A549 (cell line): ENCODE data around the gene TTC7B. TPM values are rescaled to one million over a fixed set of nuclear protein-coding genes. Genes with fewer than 3 reads are reported as not detected.

Source experiments
- ATAC-seq, 2 experiments: fragments of 200-7000 bp in 1 of 2; fragments of >200 bp in 1 of 2; cut with Nextera tagmentation in 1 of 2; cut with Tn5 transposase in 1 of 2; 3 replicates each; pipeline versions ENCODE4 v1.8.0 to v1.9.1; 2018 to 2020; ENCODE audit warnings: mild to moderate bottlenecking in 1 of 2, moderate library complexity in 1 of 2
- CTCF ChIA-PET: fragments of 300-600 bp; sonication (Branson Sonifier 250); formaldehyde crosslinking; extraction: SDS; loops from one replicate; lab custom pipeline; 2021; ENCODE audit warnings: antibody characterized with exemption, inconsistent platforms; lab: Yijun Ruan, JAX
- POLR2A ChIA-PET: fragments of 350-600 bp; formaldehyde crosslinking; extraction: SDS; loops from one replicate; lab custom pipeline; 2021; ENCODE audit warnings: antibody characterized with exemption, inconsistent platforms; lab: Yijun Ruan, JAX
- DNase-seq, 2 experiments: peaks; one replicate each; pipeline versions ENCODE4 v3.0.0 to v3.0.0-alpha.2; 2011 to 2016; ENCODE audit warnings: low read depth in 1 of 2, low spot score in 1 of 2
- FAIRE-seq: peaks from 2 replicates; lab custom pipeline; 2011; peaks lifted over from hg19 to GRCh38; lab: Jason Lieb, UNC
- H3K27ac ChIP-seq, 2 experiments: fragments of >200 bp; sonication (Bioruptor Twin); formaldehyde crosslinking; 3 replicates each; pipeline ENCODE4 v1.5.1; 2016 to 2017
- H3K4me1 ChIP-seq: fragments of >200 bp; sonication (Bioruptor Twin); formaldehyde crosslinking; 3 replicates; pipeline ENCODE4 v1.6.1; 2016
- H3K4me2 ChIP-seq: fragments of >200 bp; sonication (Bioruptor Twin); formaldehyde crosslinking; 3 replicates; pipeline ENCODE4 v1.6.1; 2016
- H3K4me3 ChIP-seq: fragments of >200 bp; sonication (Bioruptor Twin); formaldehyde crosslinking; 3 replicates; pipeline ENCODE4 v1.5.1; 2016
- H3K9me3 ChIP-seq: fragments of >200 bp; sonication (Bioruptor Twin); formaldehyde crosslinking; 3 replicates; pipeline ENCODE4 v1.6.1; 2016
- CBX2 ChIP-seq: fragments of 200-600 bp; sonication (generic); IDR thresholded peaks from 2 replicates; pipeline ENCODE4 v1.6.1; 2016; ENCODE audit warnings: low read depth, mild to moderate bottlenecking, borderline replicate concordance
- CBX8 ChIP-seq: fragments of 200-600 bp; sonication (generic); IDR thresholded peaks from 2 replicates; pipeline ENCODE4 v1.6.1; 2016
- CHD4 ChIP-seq: fragments of 200-600 bp; sonication (generic); IDR thresholded peaks from 2 replicates; pipeline ENCODE4 v1.6.1; 2016; ENCODE audit warnings: antibody characterized with exemption, mild to moderate bottlenecking, borderline replicate concordance
- ELK1 ChIP-seq: fragments of 150-350 bp; IDR thresholded peaks from 2 replicates; pipeline ENCODE4 v1.6.1; 2014; ENCODE audit warnings: low read depth, mild to moderate bottlenecking, low read length
- FOSL2 ChIP-seq, 2 experiments: fragments of 450-650 bp in 1 of 2; fragments of >200 bp in 1 of 2; sonication (Bioruptor Twin) in 1 of 2; formaldehyde crosslinking; IDR thresholded peaks; 2 replicates each; pipeline versions ENCODE4 v1.5.0 to v1.6.1; 2016 to 2020; ENCODE audit warnings: mild to moderate bottlenecking in 1 of 2, moderate library complexity in 1 of 2
- FOXS1 ChIP-seq: fragments of 250-450 bp; sonication (Bioruptor Pico); IDR thresholded peaks from 2 replicates; pipeline ENCODE4 v1.5.0; 2020; ENCODE audit warnings: mild to moderate bottlenecking, moderate library complexity
- GATA3 ChIP-seq: IDR thresholded peaks from 2 replicates; pipeline ENCODE4 v1.6.1; 2012; ENCODE audit warnings: borderline replicate concordance
- HMGXB4 ChIP-seq: fragments of 250-450 bp; sonication (Bioruptor Pico); IDR thresholded peaks from 2 replicates; pipeline ENCODE4 v1.5.0; 2021; ENCODE audit warnings: mild to moderate bottlenecking, moderate library complexity, borderline replicate concordance
- JUNB ChIP-seq: fragments of >200 bp; sonication (Bioruptor Twin); formaldehyde crosslinking; IDR thresholded peaks from 2 replicates; pipeline ENCODE4 v1.6.1; 2016
- KDM1A ChIP-seq: fragments of 200-600 bp; sonication (generic); IDR thresholded peaks from 2 replicates; pipeline ENCODE4 v1.6.1; 2016; ENCODE audit warnings: low read depth, mild to moderate bottlenecking
- RAD21 ChIP-seq, 2 experiments: fragments of >200 bp in 1 of 2; sonication (Bioruptor Twin) in 1 of 2; formaldehyde crosslinking in 1 of 2; IDR thresholded peaks in 1 of 2; conservative IDR thresholded peaks in 1 of 2; 2 replicates in 1 of 2; 3 replicates in 1 of 2; pipeline ENCODE4 v1.6.1; 2012 to 2018; ENCODE audit warnings: inconsistent platforms in 1 of 2
- RARB ChIP-seq: fragments of 250-450 bp; sonication (Bioruptor Pico); IDR thresholded peaks from 2 replicates; pipeline ENCODE4 v1.8.0; 2021; ENCODE audit warnings: mild to moderate bottlenecking, moderate library complexity
- REST ChIP-seq: fragments of 200-600 bp; sonication (generic); IDR thresholded peaks from 2 replicates; pipeline ENCODE4 v1.6.1; 2016; ENCODE audit warnings: antibody characterized with exemption, mild to moderate bottlenecking, moderate library complexity
- RNF2 ChIP-seq: fragments of 200-600 bp; sonication (generic); IDR thresholded peaks from 2 replicates; pipeline ENCODE4 v1.6.1; 2016; ENCODE audit warnings: low read depth, mild to moderate bottlenecking, antibody characterized with exemption, moderate library complexity, borderline replicate concordance
- SMC3 ChIP-seq: fragments of >200 bp; sonication (Bioruptor Twin); formaldehyde crosslinking; IDR thresholded peaks from 3 replicates; pipeline ENCODE4 v1.6.1; 2018; ENCODE audit warnings: inconsistent platforms
- SREBF2 ChIP-seq: fragments of 450-650 bp; IDR thresholded peaks from 2 replicates; pipeline ENCODE4 v1.6.1; 2014; ENCODE audit warnings: mild to moderate bottlenecking, moderate library complexity
- ZC3H11A ChIP-seq: fragments of 450-650 bp; IDR thresholded peaks from 2 replicates; pipeline ENCODE4 v1.6.1; 2014; ENCODE audit warnings: antibody characterized with exemption, mild to moderate bottlenecking
- ZFP36 ChIP-seq: fragments of 450-650 bp; IDR thresholded peaks from 2 replicates; pipeline ENCODE4 v1.6.1; 2014; ENCODE audit warnings: borderline replicate concordance; ENCODE audit not compliant: partially characterized antibody
- WGBS: methylation state at CpG from one replicate; pipeline ENCODE4 v1.1.6; 2017; ENCODE audit errors: missing lambda C conversion rate; 5-methylcytosine and 5-hydroxymethylcytosine counted together
- polyA plus RNA-seq, 4 experiments: library from polyadenylated mRNA; depleted of rRNA in 3 of 4; stranded (reverse); fragments of >200 nt; fragmentation: RNase III in 1 of 4; extraction: RNeasy Plus Mini Kit Qiagen cat#74134 plus additional on column Dnase treatment in 1 of 4; gene quantifications; 2 replicates in 3 of 4; 3 replicates in 1 of 4; pipeline ENCODE4 v1.2.3, GENCODE V29; 2011 to 2017
- TF ChIP-seq, protein P1 (sequence below): fragments of >200 bp; sonication (Bioruptor Twin); formaldehyde crosslinking; IDR thresholded peaks from 2 replicates; pipeline ENCODE4 v1.6.1; 2016

The TTC7B gene
- polyA plus RNA-seq, 2 of the 4 experiments (the other 2 are of a cell fraction): 16.6 to 28.0 TPM

- ATAC-seq (no peak), FAIRE-seq (no peak)
- WGBS: 92% methylated on average over 3 of the region's 3 CpGs
Observed at GRCh38 chr14:90632451-90632850, 183.8 kb downstream of the TTC7B start.

GRCh38 chr14:90630171-90630806 lies 185.9 kb downstream of the TTC7B start:
- WGBS: 79% methylated on average over 12 of the region's 12 CpGs
- no peak overlapping the region for H3K4me3 ChIP-seq
- TF ChIP-seq CHD4 (no peak), REST (no peak), RARB (CRISPR knock-in tag) (no peak), HMGXB4 (no peak), FOXS1 (CRISPR knock-in tag) (no peak)
- TF ChIP-seq, protein P1, sequence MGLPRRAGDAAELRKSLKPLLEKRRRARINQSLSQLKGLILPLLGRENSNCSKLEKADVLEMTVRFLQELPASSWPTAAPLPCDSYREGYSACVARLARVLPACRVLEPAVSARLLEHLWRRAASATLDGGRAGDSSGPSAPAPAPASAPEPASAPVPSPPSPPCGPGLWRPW: no peak
- TF ChIP-seq, all 56 proteins: peak for 0
- POLR2A ChIA-PET: no interaction called here
- FAIRE-seq (no peak), DNase-seq (no peak), ATAC-seq (no peak)
- H3K27ac ChIP-seq: no peak overlapping the region
- no peaks in the 10 kb centered on the region for H3K9me3 ChIP-seq
- CTCF ChIA-PET: no interaction called here
- no peak overlapping the region for H3K4me2 ChIP-seq
- no peaks in the 10 kb centered on the region for H3K4me1 ChIP-seq

More at GRCh38 chr14:90632451-90632850, 183.8 kb downstream of the TTC7B start:
- Histone ChIP-seq H3K4me2 (no peak overlapping the region), H3K4me3 (no peak overlapping the region), H3K4me1 (no peaks in the 10 kb centered on the region), H3K27ac (no peak overlapping the region)
- no peak for DNase-seq
- TF ChIP-seq JUNB: no peak
- no peak for TF ChIP-seq SREBF2
- no peak for TF ChIP-seq RNF2
- TF ChIP-seq CBX2: no peak
- no peak for TF ChIP-seq FOXS1 (CRISPR knock-in tag)
- TF ChIP-seq GATA3: no peak
- TF ChIP-seq FOSL2 (IDR thresholded peaks at IDR 0.05): no peak
- no peak for TF ChIP-seq FOSL2 (CRISPR knock-in tag; IDR thresholded peaks at IDR 0.05)
- TF ChIP-seq RAD21 (conservative IDR thresholded peaks at IDR 0.05 in 1 of 2, IDR thresholded peaks at IDR 0.05 in 1 of 2): no peak
- no peak for TF ChIP-seq KDM1A
- no peak for TF ChIP-seq SMC3
- TF ChIP-seq CBX8: no peak
- no peak for TF ChIP-seq ZC3H11A
- no peak for TF ChIP-seq ELK1
- no peak for TF ChIP-seq ZFP36
- TF ChIP-seq, all 56 proteins: peak for 0
- ChIA-PET POLR2A (no interaction called here), CTCF (no interaction called here)
- no peaks in the 10 kb centered on the region for H3K9me3 ChIP-seq
